Activated B cell treated with CpG ODN at 0.5 μM for 24 hours (primary cell): Measurements from ENCODE around the gene HSF2BP. TPM values are rescaled to one million over a fixed set of nuclear protein-coding genes. Genes with fewer than 3 reads are reported as not detected.
"Not testable (repeated sequence)": the region's sequence is repeated elsewhere in the genome, so short reads cannot be mapped to it uniquely, and the experiment has no call there.

Experiments used
- ATAC-seq: fragments of 200-7000 bp; cut with Tn5 transposase; one replicate; pipeline ENCODE4 v1.10.0; 2021; ENCODE audit warnings: low read depth, mild to moderate bottlenecking, moderate library complexity
- CTCF ChIA-PET: fragments of 350-600 bp; sonication (Branson Sonifier 250); formaldehyde crosslinking; loops from one replicate; lab custom pipeline; 2021; ENCODE audit warnings: antibody characterized with exemption; lab: Charles Lee
- POLR2A ChIA-PET: fragments of 350-600 bp; sonication (Branson Sonifier 250); formaldehyde crosslinking; loops from one replicate; lab custom pipeline; 2021; ENCODE audit warnings: antibody characterized with exemption; lab: Charles Lee
- DNase-seq: peaks from one replicate; pipeline ENCODE4 v3.0.0; 2022
- H3K27ac Mint-ChIP-seq: one replicate; pipeline ENCODE4 v1.8.0; 2020; ENCODE audit warnings: mixed read lengths
- H3K27me3 Mint-ChIP-seq: one replicate; pipeline ENCODE4 v1.8.0; 2021; ENCODE audit warnings: mixed read lengths
- H3K36me3 Mint-ChIP-seq: one replicate; pipeline ENCODE4 v1.8.0; 2021; ENCODE audit warnings: low read depth, mixed read lengths
- H3K4me1 Mint-ChIP-seq: one replicate; pipeline ENCODE4 v1.8.0; 2021; ENCODE audit warnings: mixed read lengths
- H3K4me3 Mint-ChIP-seq: one replicate; pipeline ENCODE4 v1.8.0; 2020; ENCODE audit warnings: mild to moderate bottlenecking, mixed read lengths
- H3K9me3 Mint-ChIP-seq: one replicate; pipeline ENCODE4 v1.8.0; 2020; ENCODE audit warnings: mixed read lengths
- CTCF ChIP-seq: fragments of 200-600 bp; IDR thresholded peaks from one replicate; pipeline ENCODE4 v1.8.0; 2022; ENCODE audit warnings: antibody characterized with exemption, mild to moderate bottlenecking
- intact Hi-C: fragments of 100-400 bp; cut with micrococcal nuclease; formaldehyde crosslinking; loops from one replicate; pipeline ENCODE4 v1.15.1; 2024
- total RNA-seq: library from RNA; stranded (reverse); gene quantifications from 2 replicates; pipeline ENCODE4 v1.2.3, GENCODE V29; 2022

Gene HSF2BP
- total RNA-seq, 1 donor from 2014 or later, result 0.58 TPM

DNA sequence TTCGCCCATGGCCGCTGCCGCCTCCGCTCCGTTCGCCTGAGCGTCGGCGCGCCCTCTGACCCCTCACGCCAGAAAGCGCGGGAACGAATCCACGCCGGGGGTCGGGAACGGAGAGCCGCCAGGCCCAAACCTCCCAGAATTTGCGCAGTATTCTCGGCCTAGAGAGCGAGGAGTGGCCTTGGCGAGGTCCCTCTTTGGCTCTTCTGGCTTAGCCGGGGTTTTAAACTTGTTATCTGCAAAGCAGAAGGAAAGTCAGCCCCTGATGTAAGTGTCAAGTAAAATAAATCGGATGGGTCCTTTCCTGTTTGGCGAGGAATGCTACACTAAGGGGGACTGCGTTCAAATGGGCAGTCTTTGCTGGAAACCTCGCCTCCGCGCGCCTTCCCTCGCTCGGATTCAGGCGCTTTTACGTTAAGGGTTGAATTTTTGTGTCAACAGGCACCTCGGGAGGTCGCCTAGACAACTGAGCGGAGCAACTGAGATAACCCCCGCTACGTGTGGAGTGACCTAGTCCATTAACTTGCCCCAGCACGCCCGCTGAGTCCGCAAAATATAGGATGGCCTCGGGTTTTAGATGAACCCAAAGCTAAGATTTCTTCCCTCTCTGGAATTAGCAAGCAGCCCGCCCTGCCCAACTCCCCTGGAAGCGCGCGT lies 1.1 kb downstream of the HSF2BP start:
- DNase-seq (no peak), ATAC-seq (no peak)
- no peak for TF ChIP-seq CTCF
- Mint-ChIP-seq H3K27ac (no peak overlapping the region), H3K36me3 (peaks cover 20% of the 10 kb centered on the region), H3K4me1 (peaks cover 30% of the 10 kb centered on the region), H3K27me3 (peaks cover 3% of the 10 kb centered on the region), H3K9me3 (no peaks in the 10 kb centered on the region), H3K4me3 (peak overlapping the region; percentile 41)
- intact Hi-C loops, result no loop called here
- POLR2A ChIA-PET, result interaction anchor here (0.7 to 1.1 kb wide), 3 partner anchors 17 to 684 kb away, joined by 3 to 6 read pairs (median 3); no protein-coding TSS in a partner anchor
- CTCF ChIA-PET, result no interaction called here

DNA sequence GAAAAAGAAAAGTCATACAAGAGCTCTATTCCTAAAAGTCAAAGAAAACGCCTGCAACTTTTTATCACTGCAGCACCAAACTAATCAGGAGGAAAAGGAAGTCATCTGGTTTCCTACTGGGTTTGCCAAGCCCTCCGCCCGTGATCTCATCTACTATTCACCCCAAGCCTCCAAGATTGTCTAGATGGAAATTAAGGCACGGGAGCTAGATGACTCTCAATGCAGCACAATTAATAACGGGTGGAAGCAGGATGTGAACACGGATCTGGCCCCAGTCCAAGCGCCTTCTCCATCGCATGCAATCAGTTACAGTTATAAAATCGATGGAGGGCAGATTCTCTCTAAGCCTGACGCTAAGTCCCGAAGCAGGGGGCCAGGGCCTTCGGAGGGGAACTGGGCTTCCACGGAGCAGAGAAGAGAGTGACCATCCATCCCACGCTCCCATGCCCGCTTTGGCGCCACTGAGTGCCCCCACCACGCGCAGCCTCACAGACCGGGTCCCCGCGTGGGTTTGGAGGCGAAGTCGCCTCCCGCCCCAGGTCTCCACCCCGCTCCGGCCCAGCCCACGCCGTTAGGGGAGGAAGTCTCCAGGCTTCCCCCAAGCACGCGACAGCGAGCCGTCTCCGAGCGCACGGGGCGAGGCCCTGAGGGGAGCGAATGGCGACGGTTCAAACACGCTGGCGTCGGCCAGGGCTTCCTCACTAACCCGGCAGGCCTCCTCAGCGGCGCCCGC lies 1.8 kb downstream of the HSF2BP start:
- Mint-ChIP-seq H3K27ac (no peak overlapping the region), H3K36me3 (peaks cover 13% of the 10 kb centered on the region), H3K27me3 (peaks cover 3% of the 10 kb centered on the region), H3K4me1 (peaks cover 30% of the 10 kb centered on the region), H3K9me3 (no peaks in the 10 kb centered on the region), H3K4me3 (peak overlapping the region; percentile 8)
- POLR2A ChIA-PET, result no interaction called here
- TF ChIP-seq CTCF, result no peak
- intact Hi-C loops, result no loop called here
- ATAC-seq (no peak), DNase-seq (no peak)
- CTCF ChIA-PET, result no interaction called here

DNA sequence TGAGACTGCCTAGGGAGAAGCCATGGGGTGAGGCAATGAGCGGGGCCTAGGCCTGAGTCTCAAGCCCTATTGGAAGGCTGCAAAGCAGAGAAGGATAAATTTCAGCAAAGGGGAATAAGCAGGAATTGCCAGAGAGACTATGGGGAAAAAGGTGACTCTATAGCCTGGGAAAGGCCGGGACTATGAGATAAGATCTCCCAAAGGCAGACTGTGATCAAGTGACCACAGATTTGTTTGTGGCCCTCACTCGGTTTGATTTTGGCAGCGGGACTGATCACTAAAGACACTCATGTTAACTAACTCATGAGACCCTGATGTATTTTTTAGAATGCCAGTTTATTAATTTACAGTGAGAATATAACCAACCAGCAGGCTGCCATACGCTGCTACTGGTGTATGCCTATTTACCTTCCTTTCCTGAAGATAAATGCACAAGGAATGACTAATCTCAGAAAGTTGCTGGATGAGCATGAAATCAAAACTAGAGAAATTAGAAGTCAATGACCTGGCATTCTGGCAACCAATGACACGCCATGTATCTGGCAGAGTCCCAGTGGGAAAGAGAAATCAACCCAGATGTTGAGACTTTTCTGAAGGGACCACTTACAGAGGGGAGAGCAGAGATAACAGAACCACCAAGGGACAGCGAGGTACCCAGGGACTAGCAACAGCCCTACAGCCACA lies 4.3 kb downstream of the HSF2BP start:
- no peak overlapping the region for H3K4me3 Mint-ChIP-seq
- H3K27me3 Mint-ChIP-seq, result peaks cover 6% of the 10 kb centered on the region
- POLR2A ChIA-PET, result no interaction called here
- TF ChIP-seq CTCF, result no peak
- no peak overlapping the region for H3K27ac Mint-ChIP-seq
- no peaks in the 10 kb centered on the region for H3K9me3 Mint-ChIP-seq
- intact Hi-C loops, result no loop called here
- no peak for DNase-seq
- peaks cover under 1% of the 10 kb centered on the region for H3K36me3 Mint-ChIP-seq
- CTCF ChIA-PET, result no interaction called here
- ATAC-seq, result no peak
- H3K4me1 Mint-ChIP-seq, result peaks cover 10% of the 10 kb centered on the region

DNA sequence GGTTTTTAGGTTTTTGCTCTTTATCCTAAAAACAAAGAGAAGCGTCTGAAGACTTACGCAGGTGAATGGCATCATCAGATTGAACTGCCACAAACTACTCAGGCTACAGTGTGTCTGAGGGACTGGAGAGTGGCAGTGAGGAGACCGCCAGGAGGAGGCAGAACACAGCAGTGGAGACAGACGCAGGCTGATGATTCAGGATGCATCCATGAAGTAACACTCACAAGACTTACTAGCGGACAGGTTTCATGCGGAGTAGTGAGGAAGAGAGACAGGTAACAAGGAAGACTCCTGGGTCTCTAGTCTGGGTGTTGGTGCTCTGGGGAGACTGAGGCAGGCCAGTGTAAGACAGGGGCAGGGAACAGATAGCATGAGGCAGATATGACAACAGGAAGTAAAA lies 5.7 kb downstream of the HSF2BP start:
- no peak overlapping the region for H3K4me3 Mint-ChIP-seq
- ATAC-seq, result no peak
- peaks cover 6% of the 10 kb centered on the region for H3K27me3 Mint-ChIP-seq
- no peak for TF ChIP-seq CTCF
- intact Hi-C loops, result no loop called here
- ChIA-PET CTCF (no interaction called here), POLR2A (no interaction called here)
- no peak overlapping the region for H3K27ac Mint-ChIP-seq
- DNase-seq, result no peak
- H3K36me3 Mint-ChIP-seq, result no peaks in the 10 kb centered on the region
- H3K4me1 Mint-ChIP-seq, result peaks cover 3% of the 10 kb centered on the region
- no peaks in the 10 kb centered on the region for H3K9me3 Mint-ChIP-seq

- intact Hi-C loops, result no loop called here
- Mint-ChIP-seq H3K27me3 (peaks cover 12% of the 10 kb centered on the region), H3K9me3 (no peaks in the 10 kb centered on the region), H3K36me3 (no peaks in the 10 kb centered on the region), H3K27ac (no peak overlapping the region), H3K4me3 (no peak overlapping the region), H3K4me1 (peaks cover 3% of the 10 kb centered on the region)
- ChIA-PET CTCF (no interaction called here), POLR2A (no interaction called here)
- no peak for TF ChIP-seq CTCF
- ATAC-seq, result no peak
- DNase-seq, result no peak
Measured at GRCh38 chr21:43652616-43653015, 6.7 kb downstream of the HSF2BP start.

- H3K27ac Mint-ChIP-seq, H3K9me3 Mint-ChIP-seq, H3K36me3 Mint-ChIP-seq, POLR2A ChIA-PET, CTCF ChIA-PET, DNase-seq, H3K4me3 Mint-ChIP-seq, intact Hi-C loops, ATAC-seq, H3K4me1 Mint-ChIP-seq: not testable (repeated sequence)
- peaks cover 12% of the 10 kb centered on the region for H3K27me3 Mint-ChIP-seq
Measured at GRCh38 chr21:43651926-43652325, 7.4 kb downstream of the HSF2BP start.
